GM12892 (cell line): ENCODE results near the gene IGF1R.

Source experiments
- POLR2A ChIP-seq: IDR thresholded peaks from 2 replicates; pipeline ENCODE4 v1.6.1; 2011; ENCODE audit warnings: low read depth, low read length, control low read depth
- POLR2AphosphoS5 ChIP-seq: IDR thresholded peaks from 2 replicates; pipeline ENCODE4 v1.6.1; 2011; ENCODE audit warnings: low read depth, low read length, control low read depth
- TAF1 ChIP-seq: IDR thresholded peaks from 2 replicates; pipeline ENCODE4 v1.6.1; 2011; ENCODE audit warnings: low read depth, mild to moderate bottlenecking, control low read depth, low read length, borderline replicate concordance

GRCh38 chr15:98809273-98809672, 160.9 kb downstream of the IGF1R start:
- TF ChIP-seq POLR2A (no peak), POLR2AphosphoS5 (no peak), TAF1 (no peak)
